ENCODE data around the gene RAP1A.
"Not testable (repeated sequence)": the region's sequence is repeated elsewhere in the genome, so short reads cannot be mapped to it uniquely, and the experiment has no call there.

DNA sequence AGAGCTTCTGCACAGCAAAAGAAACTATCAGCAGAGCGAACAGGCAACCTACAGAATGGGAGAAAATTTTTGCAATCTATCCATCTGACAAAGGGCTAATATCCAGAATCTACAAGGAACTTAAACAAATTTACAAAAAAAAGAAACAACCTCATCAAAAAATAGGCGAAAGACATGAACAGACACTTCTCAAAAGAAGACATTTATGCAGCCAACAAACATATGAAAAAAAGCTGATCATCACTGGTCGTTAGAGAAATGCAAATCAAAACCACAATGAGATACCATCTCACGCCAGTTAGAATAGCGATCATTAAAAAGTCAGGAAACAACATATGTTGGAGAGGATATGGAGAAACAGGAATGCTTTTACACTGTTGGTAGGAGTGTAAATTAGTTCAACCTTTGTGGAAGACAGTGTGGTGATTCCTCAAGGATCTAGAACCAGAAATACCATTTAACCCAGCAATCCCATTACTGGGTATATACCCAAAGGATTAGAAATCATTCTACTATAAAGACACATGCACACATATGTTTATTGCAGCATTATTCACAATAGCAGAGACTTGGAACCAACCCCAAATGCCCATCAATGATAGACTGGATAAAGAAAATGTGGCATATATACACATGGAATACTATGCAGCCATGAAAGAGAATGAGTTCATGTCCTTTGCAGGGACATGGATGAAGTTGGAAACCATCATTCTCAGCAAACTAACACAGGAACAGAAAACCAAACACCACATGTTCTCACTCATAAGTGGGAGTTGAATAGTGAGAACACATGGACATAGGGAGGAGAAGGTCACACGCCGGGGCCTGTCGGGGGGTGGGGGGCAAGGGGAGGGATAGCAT lies 65.9 kb downstream of the RAP1A start:
- not testable (repeated sequence) for TF ChIP-seq EZH2 (IDR thresholded peaks at IDR 0.05; ENCODE audit: low read length)
- TF ChIP-seq, protein P1, sequence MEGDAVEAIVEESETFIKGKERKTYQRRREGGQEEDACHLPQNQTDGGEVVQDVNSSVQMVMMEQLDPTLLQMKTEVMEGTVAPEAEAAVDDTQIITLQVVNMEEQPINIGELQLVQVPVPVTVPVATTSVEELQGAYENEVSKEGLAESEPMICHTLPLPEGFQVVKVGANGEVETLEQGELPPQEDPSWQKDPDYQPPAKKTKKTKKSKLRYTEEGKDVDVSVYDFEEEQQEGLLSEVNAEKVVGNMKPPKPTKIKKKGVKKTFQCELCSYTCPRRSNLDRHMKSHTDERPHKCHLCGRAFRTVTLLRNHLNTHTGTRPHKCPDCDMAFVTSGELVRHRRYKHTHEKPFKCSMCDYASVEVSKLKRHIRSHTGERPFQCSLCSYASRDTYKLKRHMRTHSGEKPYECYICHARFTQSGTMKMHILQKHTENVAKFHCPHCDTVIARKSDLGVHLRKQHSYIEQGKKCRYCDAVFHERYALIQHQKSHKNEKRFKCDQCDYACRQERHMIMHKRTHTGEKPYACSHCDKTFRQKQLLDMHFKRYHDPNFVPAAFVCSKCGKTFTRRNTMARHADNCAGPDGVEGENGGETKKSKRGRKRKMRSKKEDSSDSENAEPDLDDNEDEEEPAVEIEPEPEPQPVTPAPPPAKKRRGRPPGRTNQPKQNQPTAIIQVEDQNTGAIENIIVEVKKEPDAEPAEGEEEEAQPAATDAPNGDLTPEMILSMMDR (optimal IDR thresholded peaks at IDR 0.05 in 1 of 3, IDR thresholded peaks at IDR 0.05 in 1 of 3, conservative IDR thresholded peaks at IDR 0.05 in 1 of 3; ENCODE audit: extremely low read depth in 1 of 3, insufficient read depth in 2 of 3, low read length in 3 of 3) = not testable (repeated sequence)
